AG09319 (cell line): ENCODE measurements around the gene BCCIP.

Source experiments
- DNase-seq: peaks from one replicate; pipeline ENCODE4 v3.0.0-alpha.2; 2010; ENCODE audit warnings: low read depth; ENCODE audit errors: extremely low read depth
- TF ChIP-seq, protein P1 (sequence below): IDR thresholded peaks from 2 replicates; pipeline ENCODE4 v1.5.1; 2011; ENCODE audit warnings: low read depth, mild to moderate bottlenecking, inconsistent platforms, low read length, moderate library complexity

The BCCIP gene

DNA sequence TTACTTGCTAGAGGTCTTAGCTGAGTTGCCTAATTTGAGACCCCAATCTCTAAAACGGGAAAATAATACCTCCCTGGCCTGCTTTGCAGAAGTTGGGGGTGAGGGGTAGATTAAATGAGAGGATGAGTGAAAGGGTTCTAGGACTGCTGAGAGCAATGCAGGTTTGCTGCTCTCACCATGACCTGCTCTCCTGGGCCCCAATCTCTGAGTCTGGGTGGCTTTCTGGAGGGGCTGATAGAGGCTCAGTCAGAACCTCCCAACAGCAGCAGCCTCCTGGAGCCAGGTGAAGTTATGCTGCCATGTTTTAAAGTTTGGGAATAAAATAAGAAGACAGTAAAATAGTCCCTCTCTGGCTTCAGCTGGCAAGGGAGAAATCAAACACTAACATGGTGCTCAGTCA, 7.6 kb upstream of the BCCIP start:
- TF ChIP-seq, protein P1, sequence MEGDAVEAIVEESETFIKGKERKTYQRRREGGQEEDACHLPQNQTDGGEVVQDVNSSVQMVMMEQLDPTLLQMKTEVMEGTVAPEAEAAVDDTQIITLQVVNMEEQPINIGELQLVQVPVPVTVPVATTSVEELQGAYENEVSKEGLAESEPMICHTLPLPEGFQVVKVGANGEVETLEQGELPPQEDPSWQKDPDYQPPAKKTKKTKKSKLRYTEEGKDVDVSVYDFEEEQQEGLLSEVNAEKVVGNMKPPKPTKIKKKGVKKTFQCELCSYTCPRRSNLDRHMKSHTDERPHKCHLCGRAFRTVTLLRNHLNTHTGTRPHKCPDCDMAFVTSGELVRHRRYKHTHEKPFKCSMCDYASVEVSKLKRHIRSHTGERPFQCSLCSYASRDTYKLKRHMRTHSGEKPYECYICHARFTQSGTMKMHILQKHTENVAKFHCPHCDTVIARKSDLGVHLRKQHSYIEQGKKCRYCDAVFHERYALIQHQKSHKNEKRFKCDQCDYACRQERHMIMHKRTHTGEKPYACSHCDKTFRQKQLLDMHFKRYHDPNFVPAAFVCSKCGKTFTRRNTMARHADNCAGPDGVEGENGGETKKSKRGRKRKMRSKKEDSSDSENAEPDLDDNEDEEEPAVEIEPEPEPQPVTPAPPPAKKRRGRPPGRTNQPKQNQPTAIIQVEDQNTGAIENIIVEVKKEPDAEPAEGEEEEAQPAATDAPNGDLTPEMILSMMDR: no peak
- DNase-seq: no peak

DNA sequence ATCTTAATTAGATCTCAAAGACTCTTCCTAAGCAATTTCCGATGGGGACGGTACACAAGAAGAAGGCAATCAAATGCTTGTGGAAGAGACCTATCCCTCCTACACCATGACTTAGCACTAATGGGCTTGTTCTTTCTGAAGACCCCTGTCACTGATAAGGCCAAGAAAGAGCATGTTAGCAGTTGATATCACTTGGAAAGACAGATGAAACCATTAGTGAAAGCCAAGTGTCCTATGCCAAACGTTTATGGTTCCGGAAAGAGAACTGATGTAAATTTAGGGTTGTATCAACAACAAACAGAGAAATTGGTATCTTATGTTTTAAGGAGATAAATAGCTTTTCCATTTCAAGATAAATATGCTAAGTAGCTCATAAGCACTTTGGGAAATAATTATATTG, 6.8 kb upstream of the BCCIP start:
- TF ChIP-seq, protein P1: no peak

DNA sequence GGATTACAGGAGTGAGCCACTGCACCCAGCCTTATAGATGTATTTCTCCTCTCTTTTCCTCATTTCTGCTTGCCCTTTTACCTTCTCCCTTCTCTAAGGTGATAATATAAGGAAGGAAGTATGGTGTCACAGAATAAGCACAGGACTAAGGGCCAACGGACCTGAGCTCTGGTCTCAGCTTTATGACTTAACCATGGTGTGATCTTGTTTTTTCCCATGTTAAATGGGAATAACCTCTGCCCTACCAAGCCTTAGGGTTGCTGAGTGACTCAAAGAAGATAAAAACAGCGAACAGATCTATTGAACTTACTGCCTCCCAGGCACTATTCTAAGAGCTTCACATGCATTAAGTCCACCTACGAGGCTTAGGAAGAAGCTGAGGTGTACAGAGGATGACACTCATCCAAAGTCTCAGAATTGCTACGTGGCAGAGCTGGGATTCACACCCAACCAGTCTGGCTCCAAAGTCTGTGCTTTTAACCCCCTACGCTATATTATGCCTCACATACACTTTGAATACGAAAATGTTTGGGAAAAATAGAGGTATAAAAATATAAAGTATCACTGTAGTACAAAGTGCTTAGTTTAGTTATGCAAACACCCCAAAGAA, 5.9 kb upstream of the BCCIP start:
- no peak for DNase-seq
- TF ChIP-seq, protein P1: no peak

More for the DNA sequence above, 6.8 kb upstream of the BCCIP start:
- no peak for DNase-seq

DNA sequence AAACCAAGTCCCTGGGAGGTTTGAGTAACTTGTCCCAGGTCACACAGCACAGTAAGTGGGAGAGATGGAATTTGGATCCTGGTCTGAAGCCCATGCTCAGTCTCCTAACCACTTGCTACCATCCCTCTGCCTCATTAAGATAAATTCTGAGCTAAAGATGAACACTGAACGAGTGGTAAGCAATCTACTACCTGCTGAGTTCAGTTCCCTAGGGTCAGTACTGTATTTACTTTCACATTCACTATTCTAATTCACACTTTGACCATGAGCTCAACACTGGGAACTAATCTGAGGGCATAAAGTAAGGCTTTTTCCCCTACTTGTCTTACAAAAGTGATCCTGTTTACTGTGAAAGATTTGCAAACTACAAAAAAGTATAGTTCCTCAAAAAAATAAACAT, 2.6 kb upstream of the BCCIP start:
- no peak for DNase-seq
- TF ChIP-seq, protein P1: no peak

DNA sequence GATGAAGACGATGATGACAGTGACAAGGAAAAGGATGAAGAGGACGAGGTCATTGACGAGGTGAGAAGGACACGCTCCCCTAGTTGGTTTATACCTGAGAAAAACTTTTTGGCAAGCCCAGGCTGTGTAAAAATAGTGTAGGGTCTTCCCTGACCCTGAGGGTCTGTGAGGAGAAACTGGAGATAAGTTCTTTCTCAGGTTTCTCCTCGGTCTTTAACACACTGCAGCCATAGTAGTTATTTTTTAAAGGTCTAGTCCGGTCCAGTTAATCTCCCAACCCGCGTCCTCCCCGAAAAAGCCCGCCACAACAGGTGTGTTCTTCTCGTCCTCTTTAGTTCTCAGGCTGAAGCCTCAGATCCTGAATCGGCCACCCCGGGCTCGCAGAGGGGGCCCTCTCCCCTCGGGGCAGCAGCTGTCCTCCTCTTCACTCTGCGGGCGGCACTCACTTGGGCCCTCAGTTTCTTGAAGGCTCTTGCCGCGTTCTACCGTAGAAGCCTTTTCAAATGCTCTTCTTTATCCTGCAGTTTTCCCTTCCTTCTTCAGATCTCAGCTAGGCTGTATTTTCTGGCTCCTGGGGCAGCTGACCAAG, 411 bp downstream of the BCCIP start:
- DNase-seq: no peak
- TF ChIP-seq, protein P1: no peak

DNA sequence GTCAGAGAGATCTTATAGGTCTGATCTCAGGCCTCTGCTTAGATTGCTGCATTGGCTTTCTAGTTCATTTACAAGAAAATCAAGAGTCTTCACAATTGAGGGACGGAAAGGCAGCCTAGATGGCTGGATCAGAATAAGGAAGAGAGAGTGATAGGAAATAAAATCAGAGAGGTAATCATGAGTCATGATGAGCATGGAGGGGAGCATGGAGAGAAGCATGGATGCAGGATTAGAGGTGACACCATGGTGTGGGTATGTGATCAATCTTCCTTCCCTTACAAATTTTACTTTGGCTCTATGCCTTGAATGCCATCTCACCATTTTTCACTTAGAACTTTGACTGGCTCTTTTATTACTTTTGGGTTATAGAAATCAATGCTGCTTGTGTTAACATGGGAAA, 1.4 kb downstream of the BCCIP start:
- no peak for DNase-seq
- TF ChIP-seq, protein P1: no peak

DNA sequence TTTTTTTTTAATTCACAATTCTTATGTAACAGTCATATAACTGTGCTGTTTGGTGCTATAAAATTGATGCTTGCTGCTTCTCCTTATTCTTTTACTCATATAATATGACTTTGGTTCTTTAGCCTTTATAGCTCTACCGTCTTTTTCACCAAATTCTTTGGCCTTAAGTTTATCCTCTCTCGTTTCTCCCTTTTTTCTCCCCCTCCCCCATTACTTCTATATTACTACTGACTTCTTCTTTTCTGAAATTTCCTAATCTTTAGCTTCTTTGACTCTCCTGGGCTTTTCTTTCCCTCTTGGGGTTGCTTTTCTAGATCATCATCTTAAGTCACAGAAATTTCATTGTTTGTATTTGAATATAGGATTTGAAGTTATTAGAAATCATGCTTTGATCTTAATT, 3.8 kb downstream of the BCCIP start:
- TF ChIP-seq, protein P1: no peak

More for the DNA sequence above, 3.8 kb downstream of the BCCIP start:
- no peak for DNase-seq
